LNCaP clone FGC (cell line): ENCODE results near the gene GRB7.
"Not testable (repeated sequence)": the region's sequence is repeated elsewhere in the genome, so short reads cannot be mapped to it uniquely, and the experiment has no call there.

ENCODE experiments used
- DNase-seq: peaks from one replicate; pipeline ENCODE4 v3.0.0-alpha.2; 2011; ENCODE audit warnings: low read depth
- H3K4me3 ChIP-seq: 2 replicates; pipeline ENCODE4 v1.5.1; 2011; ENCODE audit warnings: mild to moderate bottlenecking, low read depth, low read length, control low read depth
- CTCF ChIP-seq: IDR thresholded peaks from 2 replicates; pipeline ENCODE4 v1.5.1; 2012; ENCODE audit warnings: mild to moderate bottlenecking; ENCODE audit not compliant: control insufficient read depth, insufficient read depth; ENCODE audit errors: extremely low read depth

GRB7 gene

GRCh38 chr17:39719563-39720355 is 18.0 kb upstream of the GRB7 start:
- H3K4me3 ChIP-seq: no peak overlapping the region
- no peak for DNase-seq
- no peak for TF ChIP-seq CTCF

GRCh38 chr17:39722104-39722503 is 15.6 kb upstream of the GRB7 start:
- no peak for DNase-seq

DNA sequence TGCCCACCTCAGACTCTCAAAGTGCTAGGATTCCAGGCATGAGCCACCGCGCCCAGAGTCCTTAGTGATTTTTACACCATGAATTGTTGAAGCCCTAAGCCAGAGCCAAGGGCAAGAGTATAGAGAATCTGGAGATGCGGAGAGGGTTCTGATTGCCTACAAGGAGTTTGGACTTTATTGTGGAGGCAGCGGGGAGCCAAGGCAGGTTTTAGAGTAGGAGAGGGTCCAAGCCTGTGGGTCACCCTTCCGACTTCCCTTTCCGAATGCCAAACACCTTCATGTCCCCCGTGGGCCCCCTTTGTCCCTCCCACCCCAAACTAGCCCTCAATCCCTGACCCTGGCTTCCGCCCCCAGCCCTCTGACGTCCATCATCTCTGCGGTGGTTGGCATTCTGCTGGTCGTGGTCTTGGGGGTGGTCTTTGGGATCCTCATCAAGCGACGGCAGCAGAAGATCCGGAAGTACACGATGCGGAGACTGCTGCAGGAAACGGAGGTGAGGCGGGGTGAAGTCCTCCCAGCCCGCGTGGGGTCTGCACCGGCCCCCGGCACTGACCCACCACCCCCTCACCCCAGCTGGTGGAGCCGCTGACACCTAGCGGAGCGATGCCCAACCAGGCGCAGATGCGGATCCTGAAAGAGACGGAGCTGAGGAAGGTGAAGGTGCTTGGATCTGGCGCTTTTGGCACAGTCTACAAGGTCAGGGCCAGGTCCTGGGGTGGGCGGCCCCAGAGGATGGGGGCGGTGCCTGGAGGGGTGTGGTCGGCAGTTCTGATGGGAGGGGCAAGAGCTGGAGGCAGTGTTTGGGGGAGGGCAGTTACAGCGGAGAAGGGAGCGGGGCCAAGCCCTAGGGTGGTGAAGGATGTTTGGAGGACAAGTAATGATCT is 14.5 kb upstream of the GRB7 start:
- no peak for TF ChIP-seq CTCF
- no peak for DNase-seq
- no peak overlapping the region for H3K4me3 ChIP-seq

More at GRCh38 chr17:39722104-39722503, 15.6 kb upstream of the GRB7 start:
- TF ChIP-seq CTCF: no peak
- no peak overlapping the region for H3K4me3 ChIP-seq

GRCh38 chr17:39724731-39725130 is 13.0 kb upstream of the GRB7 start:
- no peak overlapping the region for H3K4me3 ChIP-seq
- TF ChIP-seq CTCF: no peak
- no peak for DNase-seq

- H3K4me3 ChIP-seq, DNase-seq: not testable (repeated sequence)
Observed at GRCh38 chr17:39725923-39726322, 11.8 kb upstream of the GRB7 start.

- TF ChIP-seq CTCF: no peak
- DNase-seq: no peak
Observed at GRCh38 chr17:39726617-39727016, 11.1 kb upstream of the GRB7 start.

GRCh38 chr17:39727556-39727955 is 10.2 kb upstream of the GRB7 start:
- no peak for DNase-seq
- no peak for TF ChIP-seq CTCF
- no peak overlapping the region for H3K4me3 ChIP-seq

More at GRCh38 chr17:39726617-39727016, 11.1 kb upstream of the GRB7 start:
- H3K4me3 ChIP-seq: no peak overlapping the region
